ENCODE results near the gene NAV2. TPM values are rescaled to one million over a fixed set of nuclear protein-coding genes. Genes with fewer than 3 reads are reported as not detected.

The NAV2 gene
- total RNA-seq, 1 experiment from 2014 or later = 2.1 TPM

GRCh38 chr11:19777377-19778102, 64.9 kb downstream of the NAV2 start:
- no peak overlapping the region for H3K9ac ChIP-seq (ENCODE audit: low read length)

More at GRCh38 chr11:19777377-19778102, 64.9 kb downstream of the NAV2 start:
- H3K9me3 ChIP-seq (ENCODE audit: control insufficient read depth in 1 of 2, insufficient read depth in 1 of 2, low read depth in 1 of 2, low read length in 2 of 2) = no peaks in the 10 kb centered on the region
- no peak overlapping the region for H2AFZ ChIP-seq (ENCODE audit: low read depth, low read length, poor library complexity, severe bottlenecking)
- ChIA-PET CTCF (no interaction called here), RAD21 (ENCODE audit: low non-redundant PET in 1 of 2, low total read pairs in 2 of 2, uncharacterized antibody in 2 of 2, unreplicated experiment in 2 of 2) (no interaction called here), POLR2A (no interaction called here)
- no peak overlapping the region for H3K27ac ChIP-seq (ENCODE audit: low read depth, low read length)
- BruUV-seq (replicated peaks) = no TSS peak
- ATAC-seq (no peak), DNase-seq (ENCODE audit: low read depth, low spot score) (no peak)
- H3K9me2 ChIP-seq (ENCODE audit: insufficient read depth) = no peaks in the 10 kb centered on the region
- no peaks in the 10 kb centered on the region for H3K36me3 ChIP-seq (ENCODE audit: control insufficient read depth in 1 of 2, insufficient read depth in 2 of 2, low read length in 2 of 2)
- no peaks in the 10 kb centered on the region for H4K20me1 ChIP-seq (ENCODE audit: insufficient read depth)
- no peaks in the 10 kb centered on the region; the same call in 1 of the 2 replicates for H3K27me3 ChIP-seq (ENCODE audit: insufficient read depth, low read length)
- TF ChIP-seq YY1 (IDR thresholded peaks at IDR 0.05; ENCODE audit: extremely low read depth, insufficient replicate concordance, low read depth, low read length) (no peak), EZH2phosphoT487 (IDR thresholded peaks at IDR 0.05; ENCODE audit: borderline replicate concordance) (no peak), EGR1 (IDR thresholded peaks at IDR 0.05; ENCODE audit: low read depth) (no peak), RAD21 (IDR thresholded peaks at IDR 0.05; ENCODE audit: low read depth) (no peak), CBX3 (IDR thresholded peaks at IDR 0.05; ENCODE audit: low read depth) (no peak), SP1 (IDR thresholded peaks at IDR 0.05; ENCODE audit: low read depth) (no peak), SIN3A (IDR thresholded peaks at IDR 0.05; ENCODE audit: low read depth) (no peak), REST (IDR thresholded peaks at IDR 0.05; ENCODE audit: low read depth) (no peak), SRF (IDR thresholded peaks at IDR 0.05; ENCODE audit: low read depth) (no peak), JUND (IDR thresholded peaks at IDR 0.05) (no peak), ELF1 (IDR thresholded peaks at IDR 0.05; ENCODE audit: borderline replicate concordance, low read depth) (no peak), POLR2AphosphoS5 (IDR thresholded peaks at IDR 0.05; ENCODE audit: low read depth, low read length) (no peak), CTCF (IDR thresholded peaks at IDR 0.05 in 2 of 3, conservative IDR thresholded peaks at IDR 0.05 in 1 of 3; ENCODE audit: borderline replicate concordance in 1 of 3, insufficient read depth in 1 of 3, low read depth in 2 of 3, low read length in 2 of 3) (no peak)
- TF ChIP-seq, protein P1, sequence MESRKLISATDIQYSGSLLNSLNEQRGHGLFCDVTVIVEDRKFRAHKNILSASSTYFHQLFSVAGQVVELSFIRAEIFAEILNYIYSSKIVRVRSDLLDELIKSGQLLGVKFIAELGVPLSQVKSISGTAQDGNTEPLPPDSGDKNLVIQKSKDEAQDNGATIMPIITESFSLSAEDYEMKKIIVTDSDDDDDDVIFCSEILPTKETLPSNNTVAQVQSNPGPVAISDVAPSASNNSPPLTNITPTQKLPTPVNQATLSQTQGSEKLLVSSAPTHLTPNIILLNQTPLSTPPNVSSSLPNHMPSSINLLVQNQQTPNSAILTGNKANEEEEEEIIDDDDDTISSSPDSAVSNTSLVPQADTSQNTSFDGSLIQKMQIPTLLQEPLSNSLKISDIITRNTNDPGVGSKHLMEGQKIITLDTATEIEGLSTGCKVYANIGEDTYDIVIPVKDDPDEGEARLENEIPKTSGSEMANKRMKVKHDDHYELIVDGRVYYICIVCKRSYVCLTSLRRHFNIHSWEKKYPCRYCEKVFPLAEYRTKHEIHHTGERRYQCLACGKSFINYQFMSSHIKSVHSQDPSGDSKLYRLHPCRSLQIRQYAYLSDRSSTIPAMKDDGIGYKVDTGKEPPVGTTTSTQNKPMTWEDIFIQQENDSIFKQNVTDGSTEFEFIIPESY (IDR thresholded peaks at IDR 0.05; ENCODE audit: extremely low read depth, insufficient replicate concordance, low read length) = no peak
- TF ChIP-seq, protein P2, sequence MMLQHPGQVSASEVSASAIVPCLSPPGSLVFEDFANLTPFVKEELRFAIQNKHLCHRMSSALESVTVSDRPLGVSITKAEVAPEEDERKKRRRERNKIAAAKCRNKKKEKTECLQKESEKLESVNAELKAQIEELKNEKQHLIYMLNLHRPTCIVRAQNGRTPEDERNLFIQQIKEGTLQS (IDR thresholded peaks at IDR 0.05) = no peak
- no peak overlapping the region for H3K4me3 ChIP-seq (replicated peaks in 1 of 2; ENCODE audit: low read depth in 1 of 2, low read length in 2 of 2)
- H3K4me2 ChIP-seq (ENCODE audit: low read length) = peak overlapping the region; percentile 19; the same call in 1 of the 2 replicates
- intact Hi-C loops (cut with micrococcal nuclease) = no loop called here
- no peaks in the 10 kb centered on the region for H3K4me1 ChIP-seq (ENCODE audit: control insufficient read depth in 1 of 2, insufficient read depth in 2 of 2, low read length in 2 of 2)
- no peaks in the 10 kb centered on the region for H3K79me2 ChIP-seq (ENCODE audit: insufficient read depth, low read length)

Measured in HCT116 (cell line).